Aorta (tissue), 5 donors: ENCODE results near the gene RBM17. TPM values are rescaled to one million over a fixed set of nuclear protein-coding genes. Genes with fewer than 3 reads are reported as not detected.
"Not testable (repeated sequence)": the region's sequence is repeated elsewhere in the genome, so short reads cannot be mapped to it uniquely, and the experiment has no call there.

Source experiments
- ATAC-seq: fragments of 200-7000 bp; cut with Tn5 transposase; one replicate; pipeline ENCODE4 v1.9.1; 2022; ENCODE audit warnings: moderate library complexity; ENCODE audit not compliant: low FRiP score
- DNase-seq, 2 donors: peaks; one replicate each; pipeline ENCODE4 v3.0.0-alpha.2; 2020
- H3K27ac ChIP-seq, 2 donors: one replicate each; pipeline ENCODE4 v1.5.1; 2013; ENCODE audit warnings: low read length in 2 of 2, mild to moderate bottlenecking in 2 of 2, moderate library complexity in 2 of 2, control low read depth in 1 of 2, inconsistent platforms in 1 of 2, low read depth in 1 of 2
- H3K27me3 ChIP-seq, 2 donors: one replicate each; pipeline ENCODE4 v1.6.1; 2013; ENCODE audit warnings: control low read depth in 1 of 2, low read length in 1 of 2, mild to moderate bottlenecking in 1 of 2, moderate library complexity in 1 of 2; ENCODE audit not compliant: insufficient read depth in 2 of 2, control insufficient read depth in 1 of 2
- H3K36me3 ChIP-seq, 2 donors: one replicate each; pipeline ENCODE4 v1.6.1; 2013; ENCODE audit warnings: control low read depth in 1 of 2, low read length in 1 of 2, mild to moderate bottlenecking in 1 of 2; ENCODE audit not compliant: insufficient read depth in 2 of 2, control insufficient read depth in 1 of 2
- H3K4me1 ChIP-seq, 2 donors: one replicate each; pipeline ENCODE4 v1.6.1; 2013; ENCODE audit warnings: low read length in 2 of 2, control low read depth in 1 of 2, mild to moderate bottlenecking in 1 of 2, moderate library complexity in 1 of 2; ENCODE audit not compliant: insufficient read depth in 2 of 2, control insufficient read depth in 1 of 2
- H3K4me3 ChIP-seq, 2 donors: one replicate each; pipeline ENCODE4 v1.5.1; 2013; ENCODE audit warnings: low read length in 2 of 2, control low read depth in 1 of 2, mild to moderate bottlenecking in 1 of 2
- H3K9me3 ChIP-seq: one replicate; pipeline ENCODE4 v1.6.1; 2013; ENCODE audit warnings: mild to moderate bottlenecking, low read length; ENCODE audit not compliant: control insufficient read depth
- WGBS, 2 donors: extraction: QIAGEN DNeasy Blood & Tissue Kit; methylation state at CpG; one replicate each; pipeline ENCODE4 v1.1.7; 2013; 5-methylcytosine and 5-hydroxymethylcytosine counted together
- intact Hi-C, 2 donors: fragments of 100-400 bp; cut with DNase I; formaldehyde crosslinking; loops; one replicate each; pipeline versions ENCODE4 v1.14.2 to v1.15.0; 2022
- long read RNA-seq, 2 donors: library from polyadenylated mRNA; unstranded; transcript quantifications; one replicate each; pipeline ENCODE4 v2.0.0, GENCODE V29; 2020 to 2021
- polyA plus RNA-seq, 2 donors: library from polyadenylated mRNA; stranded (reverse); fragments of 200-250 nt; gene quantifications; one replicate each; pipeline ENCODE4 v1.2.3, GENCODE V29; 2013
- total RNA-seq, 2 donors: library from RNA; stranded (reverse); fragmentation: NEBNext Ultra II Directional; extraction: Animal tissue kit (Norgen Biotek cat#: 25700); gene quantifications; one replicate each; pipeline ENCODE4 v1.2.1, GENCODE V29; 2021
- donor health status: healthy with polysubstance abuse.
- donor health status: Bipolar disorder and iron deficiency.
- donor health status: DM: no; HTN: no; CAD: no.
- donor health status: DM: no; HTN: no; CAD: no.
- donor health status: DM: yes; HTN: yes; CAD: no.

Gene RBM17, protein sequence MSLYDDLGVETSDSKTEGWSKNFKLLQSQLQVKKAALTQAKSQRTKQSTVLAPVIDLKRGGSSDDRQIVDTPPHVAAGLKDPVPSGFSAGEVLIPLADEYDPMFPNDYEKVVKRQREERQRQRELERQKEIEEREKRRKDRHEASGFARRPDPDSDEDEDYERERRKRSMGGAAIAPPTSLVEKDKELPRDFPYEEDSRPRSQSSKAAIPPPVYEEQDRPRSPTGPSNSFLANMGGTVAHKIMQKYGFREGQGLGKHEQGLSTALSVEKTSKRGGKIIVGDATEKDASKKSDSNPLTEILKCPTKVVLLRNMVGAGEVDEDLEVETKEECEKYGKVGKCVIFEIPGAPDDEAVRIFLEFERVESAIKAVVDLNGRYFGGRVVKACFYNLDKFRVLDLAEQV
- total RNA-seq (10 to 100 TPM; 82.0 to 94.1 TPM), polyA plus RNA-seq (10 to 100 TPM; 41.4 to 89.4 TPM)
- long read RNA-seq, donor 1, transcript RBM17-201 (12 exons, 2,755 nt): major isoform, 123 of 197 reads
- long read RNA-seq, donor 1, partial matches to known transcripts: 37 of 197 reads
- long read RNA-seq, donor 1, other reads (novel, unspliced or antisense): 35 of 197 reads
- long read RNA-seq, donor 2, transcript RBM17-201 (12 exons, 2,755 nt): major isoform, 25 of 52 reads
- long read RNA-seq, donor 2, partial matches to known transcripts: 18 of 52 reads
- long read RNA-seq, donor 2, other reads (novel, unspliced or antisense): 9 of 52 reads

DNA sequence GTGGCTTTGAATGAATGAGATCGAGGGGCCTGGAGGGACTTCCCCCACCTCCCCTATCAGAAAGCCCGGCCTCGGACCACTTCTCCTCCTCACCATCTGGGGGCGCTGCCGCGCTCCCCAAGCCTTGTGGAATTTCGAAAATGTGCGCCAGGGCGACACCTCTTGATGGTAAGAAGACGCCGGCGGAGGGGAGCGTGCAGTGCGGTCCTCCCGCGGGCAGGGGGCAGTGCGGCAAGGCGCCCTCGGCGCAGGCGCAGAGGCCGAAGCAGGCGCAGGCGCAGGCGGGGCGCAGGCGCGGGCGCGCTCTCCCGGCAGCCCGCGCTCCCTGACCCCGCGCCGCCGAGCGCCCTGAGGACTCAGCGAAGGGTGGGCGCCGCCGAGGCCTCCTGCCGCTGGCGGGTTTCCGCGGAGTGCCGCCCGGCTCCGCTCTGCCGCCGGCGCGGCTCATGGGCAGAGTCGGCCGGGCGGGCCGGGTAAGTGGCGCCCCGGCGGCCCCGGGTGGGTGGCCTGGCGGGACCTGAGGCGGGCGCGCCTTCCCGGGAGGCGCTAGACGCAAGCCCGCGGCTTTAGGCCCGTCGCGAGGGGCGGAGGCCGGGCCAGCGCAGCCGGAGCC lies at the start of gene RBM17:
TSS of gene RBM17 (plus strand) at position 314 of the 613 bp plus-strand sequence. CDS start 8,032 bp downstream, outside the sequence.
- peak within 1 kb of the TSS; percentile 90 to 95 for H3K4me3 ChIP-seq
- ATAC-seq: peak; percentile 99
- WGBS, 2 donors: 0 to 1% methylated on average over 30 to 77 of the region's 77 CpGs
- no peaks in the 10 kb centered on the region for H3K9me3 ChIP-seq
- peak within 1 kb of the TSS in 1 of 2 donors; percentile 49 for H3K27ac ChIP-seq
- DNase-seq: peak; percentile 98
- intact Hi-C loops: loop anchor here (5.0 kb wide), 2 partner anchors 142 to 313 kb away; no protein-coding TSS in a partner anchor
- peaks cover 0 to 4% of the 10 kb centered on the region in 2 donors for H3K4me1 ChIP-seq
- no peaks in the 10 kb centered on the region for H3K27me3 ChIP-seq
- H3K36me3 ChIP-seq: no peaks in the 10 kb centered on the region

DNA sequence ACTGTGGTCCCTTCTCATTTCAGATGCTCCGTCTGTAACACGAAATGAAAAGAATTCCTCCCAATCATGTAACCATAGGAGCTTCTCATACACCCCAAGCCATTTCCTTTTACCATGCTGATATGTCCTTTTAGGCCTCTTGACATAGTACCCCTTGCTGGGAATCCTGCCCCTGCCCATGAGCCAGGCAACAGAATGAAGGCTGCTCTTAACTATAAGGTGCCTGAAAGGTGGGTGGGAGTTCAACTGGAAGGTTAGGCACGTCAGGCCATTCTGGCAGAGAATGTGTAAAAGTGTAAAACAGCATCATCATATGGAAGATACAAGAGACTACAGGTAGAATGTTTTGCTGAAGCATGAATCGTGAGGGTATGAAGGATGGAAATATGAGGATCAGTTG lies 49.1 kb upstream of the RBM17 start:
- 86% methylated on average over 4 of the region's 4 CpGs for WGBS, 2 donors
- DNase-seq (no peak), ATAC-seq (no peak)
- no peak overlapping the region for H3K4me3 ChIP-seq
- intact Hi-C loops: no loop called here
- H3K9me3 ChIP-seq: no peaks in the 10 kb centered on the region
- no peaks in the 10 kb centered on the region for H3K4me1 ChIP-seq
- H3K27me3 ChIP-seq: no peaks in the 10 kb centered on the region
- H3K27ac ChIP-seq: no peak overlapping the region
- H3K36me3 ChIP-seq: no peaks in the 10 kb centered on the region

DNA sequence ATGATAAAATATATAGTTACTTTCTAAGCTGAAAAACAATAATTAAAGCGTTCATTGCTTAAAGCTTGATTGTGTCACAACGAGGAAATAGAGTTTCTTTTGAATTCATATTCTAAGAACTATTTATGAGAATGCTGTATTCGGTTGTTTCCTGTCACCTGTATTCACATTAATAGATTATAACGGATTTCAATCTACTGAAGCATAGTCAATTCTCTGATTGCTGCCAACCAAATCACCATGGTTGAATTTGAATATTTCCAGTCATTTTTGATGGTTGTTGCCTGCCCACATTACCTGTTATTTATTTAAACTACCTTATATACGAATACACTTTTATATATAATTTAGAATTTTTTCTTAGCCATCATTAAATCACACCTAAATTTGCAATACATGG lies 48.6 kb upstream of the RBM17 start:
- 89 to 91% methylated on average over 5 of the region's 5 CpGs for WGBS, 2 donors
- Histone ChIP-seq H3K36me3 (no peaks in the 10 kb centered on the region), H3K27me3 (no peaks in the 10 kb centered on the region), H3K4me1 (no peaks in the 10 kb centered on the region), H3K9me3 (no peaks in the 10 kb centered on the region), H3K27ac (no peak overlapping the region), H3K4me3 (no peak overlapping the region)
- ATAC-seq (no peak), DNase-seq (no peak)
- intact Hi-C loops: no loop called here

DNA sequence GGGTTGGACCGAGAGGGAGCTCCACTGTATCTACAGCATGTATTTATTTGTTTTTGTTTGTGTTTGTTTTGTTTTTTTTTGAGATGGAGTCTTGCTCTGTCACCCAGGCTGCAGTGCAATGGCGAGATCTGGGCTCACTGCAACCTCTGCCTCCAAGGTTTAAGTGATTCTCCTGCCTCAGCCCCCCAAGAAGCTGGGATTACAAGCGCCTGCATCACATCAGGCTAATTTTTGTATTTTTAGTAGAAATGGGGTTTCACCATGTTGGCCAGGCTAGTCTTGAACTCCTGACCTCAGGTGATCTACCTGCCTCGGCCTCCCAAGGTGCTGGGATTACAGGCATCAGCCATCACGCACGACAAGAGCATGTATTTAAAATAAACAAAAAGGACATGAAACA lies 45.5 kb upstream of the RBM17 start:
- intact Hi-C loops, H3K4me3 ChIP-seq, H3K4me1 ChIP-seq, ATAC-seq, H3K27me3 ChIP-seq, DNase-seq, H3K9me3 ChIP-seq, H3K36me3 ChIP-seq, H3K27ac ChIP-seq: not testable (repeated sequence)
- WGBS, 2 donors: 89 to 90% methylated on average over 6 of the region's 6 CpGs

DNA sequence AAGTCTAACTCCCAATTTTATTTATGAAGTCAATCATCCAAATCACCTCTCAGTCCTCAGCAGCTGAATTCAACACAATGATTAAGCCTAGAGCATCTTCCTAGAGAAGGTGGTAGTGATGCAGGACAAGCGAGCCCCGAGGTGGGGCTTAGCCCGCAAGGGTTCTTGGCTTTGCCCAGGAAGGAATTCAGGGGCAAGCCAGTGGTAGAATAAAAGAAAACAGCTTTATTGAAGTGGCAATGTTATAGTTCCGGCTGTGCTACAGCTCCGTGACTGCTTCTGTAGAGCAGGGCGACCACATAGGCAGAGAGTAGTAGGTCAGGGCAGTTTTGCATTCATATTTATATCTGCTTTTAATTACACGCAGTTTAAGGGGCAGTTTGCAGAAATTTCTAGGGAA lies 44.8 kb upstream of the RBM17 start:
- 80 to 82% methylated on average over 7 of the region's 7 CpGs for WGBS, 2 donors
- Histone ChIP-seq H3K4me3 (no peak overlapping the region), H3K36me3 (no peaks in the 10 kb centered on the region), H3K9me3 (no peaks in the 10 kb centered on the region), H3K27ac (no peak overlapping the region), H3K4me1 (no peaks in the 10 kb centered on the region), H3K27me3 (no peaks in the 10 kb centered on the region)
- ATAC-seq: no peak
- DNase-seq: no peak
- intact Hi-C loops: no loop called here

DNA sequence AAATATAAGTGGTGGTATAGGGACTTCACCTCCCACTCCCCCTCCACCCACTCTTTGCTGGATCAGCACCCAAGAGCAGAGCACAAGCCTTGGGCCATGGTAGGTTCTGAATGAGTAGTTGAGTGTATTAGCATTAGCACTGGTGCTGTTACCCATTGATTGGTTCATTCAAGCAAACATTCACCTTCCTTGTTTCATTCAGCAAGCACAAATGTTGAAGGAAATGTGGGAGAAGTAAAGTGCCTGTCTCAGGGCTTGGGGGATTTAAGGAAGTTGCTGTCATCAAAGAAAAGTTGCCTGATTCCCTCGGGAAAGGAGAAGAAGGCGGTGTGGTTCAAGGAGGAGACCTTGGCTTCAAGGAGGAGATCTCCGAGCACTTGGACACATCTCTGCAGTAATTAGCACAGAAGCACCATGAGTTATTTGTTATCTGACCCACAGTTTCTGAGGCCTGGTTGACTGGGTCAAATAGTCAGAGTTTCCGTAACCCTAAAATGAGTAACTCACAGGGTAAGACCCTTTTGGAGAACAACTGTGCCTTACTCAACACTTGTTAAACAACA lies 44.0 kb upstream of the RBM17 start:
- Histone ChIP-seq H3K4me1 (no peaks in the 10 kb centered on the region), H3K36me3 (no peaks in the 10 kb centered on the region), H3K27ac (no peak overlapping the region), H3K9me3 (no peaks in the 10 kb centered on the region), H3K4me3 (no peak overlapping the region), H3K27me3 (no peaks in the 10 kb centered on the region)
- ATAC-seq (no peak), DNase-seq (no peak)
- intact Hi-C loops: no loop called here
- WGBS, 2 donors: 74 to 82% methylated on average over 4 of the region's 4 CpGs

DNA sequence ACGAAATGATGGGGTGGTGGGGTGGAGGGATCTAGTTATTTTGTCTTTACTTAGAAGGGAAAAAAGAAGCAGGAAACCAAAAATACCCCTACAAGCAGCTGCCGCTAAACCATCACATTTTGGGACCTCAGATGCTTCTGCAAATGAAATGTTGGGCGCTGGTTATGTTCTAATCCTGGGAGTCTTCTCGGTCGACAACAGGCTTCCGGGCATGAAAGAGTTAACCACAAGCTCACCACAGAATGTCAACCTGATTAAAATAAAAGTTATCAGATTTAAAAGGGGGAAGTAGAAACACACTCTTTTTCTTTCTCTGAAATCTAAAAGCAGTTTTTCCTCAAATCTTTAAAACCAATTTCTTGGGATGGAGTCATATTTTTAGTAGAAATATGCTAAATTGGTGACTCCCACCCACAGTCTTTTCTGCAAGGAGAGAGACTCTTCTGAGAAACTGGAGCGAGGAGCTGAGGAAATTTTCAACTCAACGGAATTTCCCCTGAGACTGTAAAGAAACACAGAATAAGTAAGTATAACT lies 43.5 kb upstream of the RBM17 start:
- DNase-seq (no peak), ATAC-seq (no peak)
- H3K27me3 ChIP-seq: no peaks in the 10 kb centered on the region
- no peaks in the 10 kb centered on the region for H3K36me3 ChIP-seq
- intact Hi-C loops: no loop called here
- WGBS, 2 donors: 57 to 61% methylated on average over 8 of the region's 8 CpGs
- no peaks in the 10 kb centered on the region for H3K4me1 ChIP-seq
- no peaks in the 10 kb centered on the region for H3K9me3 ChIP-seq
- no peak overlapping the region for H3K27ac ChIP-seq
- no peak overlapping the region for H3K4me3 ChIP-seq

DNA sequence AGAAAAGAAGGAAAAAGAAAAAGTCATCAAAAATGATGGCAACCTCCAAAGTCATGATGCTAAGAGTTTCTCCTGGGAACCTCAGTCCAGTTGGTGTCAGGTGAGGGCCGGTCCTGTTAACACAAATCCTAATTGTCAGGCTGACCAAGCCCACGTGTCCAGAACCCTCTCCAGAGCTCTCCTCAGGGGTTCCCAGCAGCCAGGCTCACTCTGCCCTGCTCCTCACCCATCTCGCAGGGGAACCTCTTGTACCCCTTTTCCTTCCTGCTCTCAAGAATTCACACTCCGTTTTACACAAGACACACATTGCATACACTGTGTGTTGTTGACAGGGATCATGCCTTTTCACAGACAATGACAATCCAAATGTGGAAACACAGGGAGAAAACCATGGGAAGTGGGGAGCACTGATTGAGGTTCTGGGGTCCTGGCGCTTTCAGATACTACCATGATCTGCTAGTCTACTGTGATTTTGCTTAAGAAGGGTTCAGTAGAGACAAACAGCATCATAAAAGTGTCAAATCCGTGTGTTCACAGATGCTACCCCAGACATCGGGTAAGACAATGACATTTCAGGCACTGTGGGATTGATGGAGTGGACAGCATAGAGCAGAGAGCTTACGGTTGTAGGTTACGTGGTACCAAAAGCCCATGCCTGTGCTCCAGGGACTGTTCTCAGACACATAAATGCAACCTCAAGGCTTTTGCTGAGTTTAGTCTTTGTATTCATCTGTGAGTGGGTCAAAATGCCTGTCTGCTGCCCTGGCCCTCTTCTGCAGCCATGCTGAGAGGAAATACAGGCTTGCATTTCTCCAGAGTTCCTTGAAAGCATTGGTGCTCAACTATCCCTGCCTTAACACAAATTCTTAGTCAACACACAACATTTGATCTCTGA lies 42.7 kb upstream of the RBM17 start:
- Histone ChIP-seq H3K27me3 (no peaks in the 10 kb centered on the region), H3K27ac (no peak overlapping the region), H3K9me3 (no peaks in the 10 kb centered on the region), H3K36me3 (no peaks in the 10 kb centered on the region), H3K4me1 (no peaks in the 10 kb centered on the region), H3K4me3 (no peak overlapping the region)
- intact Hi-C loops: no loop called here
- ATAC-seq (no peak), DNase-seq (no peak)
- 69 to 70% methylated on average over 9 of the region's 9 CpGs for WGBS, 2 donors
